Epithelial cell of proximal tubule (primary cell): ENCODE measurements around the gene DPP10. TPM values are rescaled to one million over a fixed set of nuclear protein-coding genes. Genes with fewer than 3 reads are reported as not detected.

Experiments used
- DNase-seq: peaks from one replicate; pipeline ENCODE4 v3.0.0-alpha.2; 2011; ENCODE audit warnings: low read depth
- H3K4me3 ChIP-seq: 2 replicates; pipeline ENCODE4 v1.5.1; 2011; ENCODE audit warnings: low read depth, mild to moderate bottlenecking, low read length
- CTCF ChIP-seq: conservative IDR thresholded peaks from 2 replicates; pipeline ENCODE4 v1.5.1; 2012; ENCODE audit warnings: low read depth, mild to moderate bottlenecking, low read length
- total RNA-seq: library from RNA; depleted of rRNA; stranded (reverse); fragments of >200 nt; gene quantifications from 2 replicates; pipeline ENCODE4 v1.2.3, GENCODE V29; 2015

Gene DPP10
- total RNA-seq, 1 donor from 2014 or later = 0.06 TPM

- DNase-seq = no peak
- TF ChIP-seq CTCF = no peak
- no peak overlapping the region for H3K4me3 ChIP-seq
These were observed 834.9 kb downstream of the DPP10 start for GRCh38 chr2:115277366-115277765.

- H3K4me3 ChIP-seq = no peak overlapping the region
- TF ChIP-seq CTCF = no peak
- DNase-seq = no peak
These were observed 843.0 kb downstream of the DPP10 start for GRCh38 chr2:115285416-115285815.

DNA sequence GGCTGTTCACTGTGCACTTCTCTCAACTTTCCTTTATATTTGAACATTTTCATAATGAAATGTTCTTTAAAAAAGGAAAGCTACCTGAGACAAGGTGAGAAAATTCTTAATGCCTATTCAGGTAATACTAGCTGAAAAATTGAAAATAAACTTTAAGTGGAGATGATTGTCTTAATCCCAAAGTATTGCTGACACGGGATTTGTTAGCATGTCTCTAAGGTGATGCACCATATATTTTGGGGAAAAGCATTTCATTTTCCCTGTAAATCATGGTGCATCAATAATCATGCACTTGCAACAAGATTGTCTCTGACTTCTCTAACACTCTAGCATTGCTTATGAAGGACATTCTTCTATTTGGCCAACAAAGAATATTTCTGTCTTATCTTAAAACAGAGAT lies 848.0 kb downstream of the DPP10 start:
- no peak for TF ChIP-seq CTCF
- DNase-seq = no peak
- H3K4me3 ChIP-seq = no peak overlapping the region

- no peak overlapping the region for H3K4me3 ChIP-seq
- DNase-seq = no peak
- TF ChIP-seq CTCF = no peak
These were observed 850.3 kb downstream of the DPP10 start for GRCh38 chr2:115292742-115293141.

DNA sequence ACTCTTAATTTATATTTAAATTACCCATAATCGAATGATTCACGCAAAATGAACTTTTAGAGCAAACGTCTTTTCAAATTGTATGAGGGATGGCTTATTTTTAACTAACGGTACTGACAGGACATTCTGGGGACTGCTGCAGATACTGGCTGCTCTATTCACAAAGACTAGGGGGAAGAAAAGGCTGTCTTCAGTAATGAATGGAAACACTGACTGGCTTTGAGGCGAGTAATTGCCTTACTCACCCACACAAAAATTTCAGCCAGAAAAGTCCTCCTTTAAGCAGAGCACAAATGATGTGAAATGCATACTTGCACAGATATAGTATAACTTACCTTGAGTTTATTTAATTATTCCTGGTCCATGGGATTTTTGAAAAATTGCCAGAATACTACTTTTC lies 852.6 kb downstream of the DPP10 start:
- TF ChIP-seq CTCF = no peak
- H3K4me3 ChIP-seq = no peak overlapping the region
- DNase-seq = no peak

- no peak for TF ChIP-seq CTCF
- H3K4me3 ChIP-seq = no peak overlapping the region
- DNase-seq = no peak
These were observed 854.6 kb downstream of the DPP10 start for GRCh38 chr2:115297056-115297455.

DNA sequence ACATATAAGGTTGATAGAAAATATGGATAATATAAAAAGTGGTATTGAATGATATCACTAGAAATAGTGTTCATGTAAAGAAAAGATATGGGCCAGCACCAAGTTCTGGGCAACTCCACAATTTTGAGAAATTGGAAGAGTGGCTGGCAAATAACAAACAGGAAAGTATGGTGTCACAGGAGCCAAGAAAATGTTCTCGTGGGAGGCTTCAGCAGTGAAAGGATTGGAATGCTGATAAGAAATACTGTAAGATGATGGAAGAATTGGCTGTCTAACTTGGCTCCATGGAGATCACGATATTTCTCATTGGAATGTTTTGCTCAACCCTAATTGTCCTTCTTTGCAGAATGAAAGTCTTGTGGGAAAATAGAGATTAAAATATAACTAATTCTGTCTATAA lies 856.8 kb downstream of the DPP10 start:
- TF ChIP-seq CTCF = no peak
- H3K4me3 ChIP-seq = no peak overlapping the region
- DNase-seq = no peak
